ENCODE results near the gene FST.
A peak's percentile ranks its signal among the peaks of the same experiment; 100 is the strongest.

Gene FST

GRCh38 chr5:53479045-53479589, 1.3 kb upstream of the FST start:
- peak overlapping the region; percentile 48; the same call in 1 of the 2 replicates for H3K4me3 ChIP-seq (ENCODE audit: low read depth, low read length)
- TF ChIP-seq, protein P1, sequence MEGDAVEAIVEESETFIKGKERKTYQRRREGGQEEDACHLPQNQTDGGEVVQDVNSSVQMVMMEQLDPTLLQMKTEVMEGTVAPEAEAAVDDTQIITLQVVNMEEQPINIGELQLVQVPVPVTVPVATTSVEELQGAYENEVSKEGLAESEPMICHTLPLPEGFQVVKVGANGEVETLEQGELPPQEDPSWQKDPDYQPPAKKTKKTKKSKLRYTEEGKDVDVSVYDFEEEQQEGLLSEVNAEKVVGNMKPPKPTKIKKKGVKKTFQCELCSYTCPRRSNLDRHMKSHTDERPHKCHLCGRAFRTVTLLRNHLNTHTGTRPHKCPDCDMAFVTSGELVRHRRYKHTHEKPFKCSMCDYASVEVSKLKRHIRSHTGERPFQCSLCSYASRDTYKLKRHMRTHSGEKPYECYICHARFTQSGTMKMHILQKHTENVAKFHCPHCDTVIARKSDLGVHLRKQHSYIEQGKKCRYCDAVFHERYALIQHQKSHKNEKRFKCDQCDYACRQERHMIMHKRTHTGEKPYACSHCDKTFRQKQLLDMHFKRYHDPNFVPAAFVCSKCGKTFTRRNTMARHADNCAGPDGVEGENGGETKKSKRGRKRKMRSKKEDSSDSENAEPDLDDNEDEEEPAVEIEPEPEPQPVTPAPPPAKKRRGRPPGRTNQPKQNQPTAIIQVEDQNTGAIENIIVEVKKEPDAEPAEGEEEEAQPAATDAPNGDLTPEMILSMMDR (IDR thresholded peaks at IDR 0.05; ENCODE audit: low read depth, low read length, missing control alignments), result no peak
- DNase-seq (ENCODE audit: low read depth), result no peak

DNA sequence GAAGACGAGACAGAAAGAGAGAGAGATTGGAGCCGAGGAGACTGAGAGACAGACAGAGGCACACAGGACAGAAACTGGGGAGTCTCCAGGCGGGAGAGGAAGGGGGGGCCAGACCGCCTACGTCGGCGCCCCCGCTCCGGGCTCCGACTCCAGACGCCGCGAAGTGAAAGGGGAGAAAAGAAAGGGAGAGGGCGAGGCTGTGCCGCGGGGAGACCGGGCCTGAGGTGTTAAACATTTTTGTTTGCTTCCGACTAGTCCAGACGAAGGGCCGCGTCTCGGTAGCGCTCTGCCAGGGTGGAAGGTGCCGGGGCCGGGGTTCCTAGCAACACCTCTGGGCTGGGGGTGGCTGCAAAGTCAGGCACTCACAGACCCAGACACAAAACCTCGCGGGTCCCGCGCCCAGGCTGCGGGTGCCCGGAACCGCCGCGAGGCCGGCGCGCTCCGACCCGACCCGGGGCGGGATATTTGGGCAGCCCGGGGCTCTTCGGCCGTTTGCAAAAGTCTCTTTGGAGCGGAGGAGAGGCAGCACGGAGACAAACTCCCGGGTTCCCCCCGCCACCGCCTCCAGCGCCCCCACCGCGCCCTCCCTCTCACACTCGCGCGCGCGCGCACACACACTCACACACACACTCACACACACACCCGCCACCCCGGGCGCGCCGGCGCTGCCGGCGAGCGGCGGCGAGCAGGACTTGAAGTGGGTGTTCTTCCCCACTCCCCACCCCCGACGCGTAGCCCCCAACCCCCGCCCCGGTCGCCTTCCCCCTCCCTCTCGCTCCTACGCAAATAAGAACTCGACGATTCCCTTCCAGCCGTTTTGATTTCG, 626 bp upstream of the FST start:
- no peak for DNase-seq (ENCODE audit: low read depth)

DNA sequence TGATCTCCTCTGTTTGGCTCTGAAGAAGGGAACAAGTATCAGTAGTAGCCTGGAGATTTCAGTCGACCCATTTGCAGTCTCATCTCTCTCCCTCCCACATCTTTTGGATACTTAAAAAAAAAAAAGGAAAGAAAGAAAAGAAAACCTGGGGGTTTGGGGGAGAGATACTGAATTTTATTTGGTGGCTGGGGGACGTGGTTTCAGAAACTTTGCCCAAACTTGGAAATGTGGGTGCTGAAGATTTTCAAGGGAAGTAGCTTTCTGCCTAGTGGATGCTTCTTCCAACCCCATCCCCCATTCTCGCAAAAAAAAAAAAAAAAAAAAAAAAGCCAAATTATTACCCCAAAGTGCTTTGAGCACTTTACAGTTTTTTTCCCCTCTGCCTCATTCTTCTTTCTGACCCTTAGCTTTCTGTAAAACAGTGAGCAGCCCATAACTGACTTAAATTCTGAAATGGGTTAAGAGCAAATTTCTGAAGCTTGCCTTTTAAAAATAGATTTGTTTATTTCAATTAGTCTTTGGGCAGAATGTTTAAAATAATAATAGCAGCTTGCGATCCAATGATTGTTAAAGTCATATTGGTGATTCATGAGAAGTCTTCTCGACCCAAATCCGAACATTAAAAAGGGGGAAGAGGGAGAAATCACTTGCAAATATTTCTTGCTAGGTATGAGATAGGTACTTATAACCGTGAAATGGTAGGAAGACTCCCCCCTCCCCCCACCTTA, 894 bp downstream of the FST start:
- H3K4me3 ChIP-seq (ENCODE audit: low read depth, low read length), result peak overlapping the region; percentile 35
- DNase-seq (ENCODE audit: low read depth), result no peak
- TF ChIP-seq, protein P1 (IDR thresholded peaks at IDR 0.05; ENCODE audit: low read depth, low read length, missing control alignments), result no peak

More for the DNA sequence above, 626 bp upstream of the FST start:
- TF ChIP-seq, protein P1 (IDR thresholded peaks at IDR 0.05; ENCODE audit: low read depth, low read length, missing control alignments), result no peak
- peak overlapping the region; percentile 48 for H3K4me3 ChIP-seq (ENCODE audit: low read depth, low read length)

GRCh38 chr5:53481887-53482716, 1.7 kb downstream of the FST start:
- H3K4me3 ChIP-seq (ENCODE audit: low read depth, low read length), result peak overlapping the region; percentile 35
- no peak for DNase-seq (ENCODE audit: low read depth)

DNA sequence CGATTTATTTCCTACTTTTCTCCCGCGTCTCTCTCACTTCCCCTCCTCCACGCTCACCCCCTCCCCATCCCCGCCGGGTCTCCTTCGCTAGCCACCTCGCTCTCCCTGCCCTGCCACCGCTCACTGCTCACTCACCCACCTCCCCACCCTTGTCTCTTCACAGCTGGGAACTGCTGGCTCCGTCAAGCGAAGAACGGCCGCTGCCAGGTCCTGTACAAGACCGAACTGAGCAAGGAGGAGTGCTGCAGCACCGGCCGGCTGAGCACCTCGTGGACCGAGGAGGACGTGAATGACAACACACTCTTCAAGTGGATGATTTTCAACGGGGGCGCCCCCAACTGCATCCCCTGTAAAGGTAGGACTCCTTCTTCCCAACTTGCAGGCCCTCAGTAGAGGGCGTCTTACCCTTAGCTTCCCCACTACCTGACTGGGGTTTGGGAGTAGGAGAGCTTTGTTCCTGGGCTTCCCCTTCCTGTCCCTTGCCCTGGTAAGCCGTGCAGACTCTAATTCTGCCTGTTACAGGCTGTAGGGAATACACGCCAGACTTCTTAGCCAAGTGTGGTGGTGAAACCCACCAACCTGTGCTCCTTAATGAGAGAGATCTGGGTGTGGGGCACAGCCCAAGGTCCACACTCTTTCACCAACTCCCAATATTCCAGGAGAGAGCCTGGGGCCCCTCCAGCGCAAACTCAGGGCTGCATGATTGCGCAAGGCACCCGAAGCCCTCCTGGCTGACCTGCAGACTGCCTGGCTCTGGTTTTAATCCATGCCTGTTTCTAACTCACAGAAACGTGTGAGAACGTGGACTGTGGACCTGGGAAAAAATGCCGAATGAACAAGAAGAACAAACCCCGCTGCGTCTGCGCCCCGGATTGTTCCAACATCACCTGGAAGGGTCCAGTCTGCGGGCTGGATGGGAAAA, 2.5 kb downstream of the FST start:
- TF ChIP-seq, protein P1 (IDR thresholded peaks at IDR 0.05; ENCODE audit: low read depth, low read length, missing control alignments), result peak; percentile 24
- H3K4me3 ChIP-seq (ENCODE audit: low read depth, low read length), result peak overlapping the region; percentile 35; the same call in 1 of the 2 replicates
- DNase-seq (ENCODE audit: low read depth), result no peak

More at GRCh38 chr5:53481887-53482716, 1.7 kb downstream of the FST start:
- TF ChIP-seq, protein P1 (IDR thresholded peaks at IDR 0.05; ENCODE audit: low read depth, low read length, missing control alignments), result no peak
